Lung (tissue), 12 donors: Measurements from ENCODE around the gene SLC7A9. TPM values are rescaled to one million over a fixed set of nuclear protein-coding genes. Genes with fewer than 3 reads are reported as not detected.
"Not testable (repeated sequence)": the region's sequence is repeated elsewhere in the genome, so short reads cannot be mapped to it uniquely, and the experiment has no call there.

Experiments used
- ATAC-seq: fragments of 200-7000 bp; cut with Tn5 transposase; one replicate; pipeline ENCODE4 v1.9.1; 2020; ENCODE audit warnings: moderate number of reproducible peaks; ENCODE audit not compliant: insufficient read depth, low FRiP score
- DNase-seq, 3 donors: peaks; one replicate each; pipeline ENCODE4 v3.0.0-alpha.2; 2013 to 2017
- H3K27ac ChIP-seq, 2 donors: one replicate each; pipeline ENCODE4 v1.5.1; 2013; ENCODE audit warnings: mild to moderate bottlenecking in 2 of 2, moderate library complexity in 2 of 2, control low read depth in 1 of 2, inconsistent platforms in 1 of 2, low read depth in 1 of 2, low read length in 1 of 2
- H3K27me3 ChIP-seq, 3 donors: one replicate each; pipeline ENCODE4 v1.5.1; 2013; ENCODE audit warnings: low read length in 2 of 3; ENCODE audit not compliant: control insufficient read depth in 3 of 3, insufficient read depth in 3 of 3
- H3K36me3 ChIP-seq, 4 donors: one replicate each; pipeline ENCODE4 v1.5.1; 2013; ENCODE audit warnings: low read length in 4 of 4, mild to moderate bottlenecking in 1 of 4, moderate library complexity in 1 of 4; ENCODE audit not compliant: control insufficient read depth in 4 of 4, insufficient read depth in 4 of 4
- H3K4me1 ChIP-seq, 5 donors: one replicate each; pipeline ENCODE4 v1.5.1; 2013; ENCODE audit warnings: low read length in 5 of 5, mild to moderate bottlenecking in 2 of 5, moderate library complexity in 1 of 5; ENCODE audit not compliant: control insufficient read depth in 5 of 5, insufficient read depth in 5 of 5
- H3K4me3 ChIP-seq: one replicate; pipeline ENCODE4 v1.5.1; 2013; ENCODE audit warnings: mild to moderate bottlenecking, control low read depth, moderate library complexity
- H3K9ac ChIP-seq, 2 donors: one replicate each; pipeline ENCODE4 v1.5.1; 2013; ENCODE audit warnings: low read length in 2 of 2, control low read depth in 1 of 2; ENCODE audit not compliant: insufficient read depth in 1 of 2
- H3K9me3 ChIP-seq, 4 donors: one replicate each; pipeline ENCODE4 v1.5.1; 2013; ENCODE audit warnings: low read length in 3 of 4, mild to moderate bottlenecking in 1 of 4, moderate library complexity in 1 of 4; ENCODE audit not compliant: control insufficient read depth in 4 of 4, insufficient read depth in 3 of 4
- WGBS, 2 donors: extraction: QIAGEN DNeasy Blood & Tissue Kit; methylation state at CpG; one replicate each; pipeline ENCODE4 v1.1.7; 2013; 5-methylcytosine and 5-hydroxymethylcytosine counted together
- polyA plus RNA-seq, 2 donors: library from polyadenylated mRNA; stranded (reverse); fragments of 200-250 nt; gene quantifications; one replicate each; pipeline ENCODE4 v1.2.1, GENCODE V29; 2013
- total RNA-seq, 2 donors: library from RNA; depleted of rRNA in 1 of 2; stranded (reverse); fragments of >200 nt in 1 of 2; gene quantifications; one replicate each; pipeline ENCODE4 v1.2.1, GENCODE V29; 2014 to 2021
- TF ChIP-seq, protein P1 (sequence below): IDR thresholded peaks from 2 replicates; pipeline ENCODE4 v1.5.1; 2012; ENCODE audit warnings: mild to moderate bottlenecking; ENCODE audit errors: control extremely low read depth, extremely low read depth
- donor health status: control.
- donor health status: control.
- donor health status: Bipolar disorder and iron deficiency.
- donor health status: healthy.
- donor health status: DM: yes; HTN: yes; CAD: no.

Gene SLC7A9
- total and polyA plus RNA-seq, 4 donors: 0.06 to 0.37 (median 0.28) TPM

DNA sequence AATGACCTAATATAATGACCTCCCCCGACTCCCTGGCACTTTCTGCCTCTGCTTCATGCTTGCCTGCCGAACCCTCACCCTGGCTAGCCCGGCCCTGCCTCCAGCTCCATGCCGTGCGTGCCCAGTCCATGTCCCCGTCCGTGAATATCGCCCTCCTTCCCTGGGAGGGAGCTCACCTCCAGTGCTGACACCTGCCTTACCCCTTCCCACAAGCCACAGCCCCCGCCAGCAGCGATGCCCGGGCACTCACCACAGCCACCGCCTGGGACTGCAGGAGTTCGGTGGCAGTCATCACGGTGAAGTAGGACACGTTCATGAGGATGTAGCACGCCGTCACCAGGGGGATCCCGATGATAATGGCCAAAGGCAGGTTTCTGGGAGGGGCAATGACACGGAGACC lies 10.0 kb downstream of the SLC7A9 start:
- Histone ChIP-seq H3K27ac (no peak overlapping the region), H3K9ac (no peak overlapping the region), H3K9me3 (no peaks in the 10 kb centered on the region), H3K4me1 (no peaks in the 10 kb centered on the region), H3K36me3 (no peaks in the 10 kb centered on the region), H3K4me3 (no peak overlapping the region), H3K27me3 (no peaks in the 10 kb centered on the region)
- TF ChIP-seq, protein P1, sequence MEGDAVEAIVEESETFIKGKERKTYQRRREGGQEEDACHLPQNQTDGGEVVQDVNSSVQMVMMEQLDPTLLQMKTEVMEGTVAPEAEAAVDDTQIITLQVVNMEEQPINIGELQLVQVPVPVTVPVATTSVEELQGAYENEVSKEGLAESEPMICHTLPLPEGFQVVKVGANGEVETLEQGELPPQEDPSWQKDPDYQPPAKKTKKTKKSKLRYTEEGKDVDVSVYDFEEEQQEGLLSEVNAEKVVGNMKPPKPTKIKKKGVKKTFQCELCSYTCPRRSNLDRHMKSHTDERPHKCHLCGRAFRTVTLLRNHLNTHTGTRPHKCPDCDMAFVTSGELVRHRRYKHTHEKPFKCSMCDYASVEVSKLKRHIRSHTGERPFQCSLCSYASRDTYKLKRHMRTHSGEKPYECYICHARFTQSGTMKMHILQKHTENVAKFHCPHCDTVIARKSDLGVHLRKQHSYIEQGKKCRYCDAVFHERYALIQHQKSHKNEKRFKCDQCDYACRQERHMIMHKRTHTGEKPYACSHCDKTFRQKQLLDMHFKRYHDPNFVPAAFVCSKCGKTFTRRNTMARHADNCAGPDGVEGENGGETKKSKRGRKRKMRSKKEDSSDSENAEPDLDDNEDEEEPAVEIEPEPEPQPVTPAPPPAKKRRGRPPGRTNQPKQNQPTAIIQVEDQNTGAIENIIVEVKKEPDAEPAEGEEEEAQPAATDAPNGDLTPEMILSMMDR: no peak
- 96 to 97% methylated on average over 19 of the region's 19 CpGs for WGBS, 2 donors
- DNase-seq (no peak), ATAC-seq (no peak)

DNA sequence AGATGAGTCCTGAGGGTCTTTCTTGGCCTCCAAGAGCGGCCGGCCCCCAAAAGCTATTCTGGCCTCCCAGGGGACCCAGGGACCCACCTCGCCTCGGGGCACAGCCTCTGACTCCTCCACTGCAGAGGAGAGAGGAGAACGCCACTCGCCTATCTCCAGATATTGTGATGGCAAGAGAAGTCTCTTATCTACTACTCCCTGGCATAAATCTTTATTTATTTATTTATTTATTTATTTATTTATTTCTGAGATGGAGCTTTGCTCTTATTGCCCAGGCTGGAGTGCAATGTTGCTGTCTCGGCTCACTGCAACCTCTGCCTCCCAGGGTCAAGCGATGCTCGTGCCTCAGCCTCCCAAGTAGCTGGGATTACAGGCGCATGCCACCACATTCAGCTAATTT lies 11.0 kb downstream of the SLC7A9 start:
- no peak for ATAC-seq
- TF ChIP-seq, protein P1: no peak
- DNase-seq: no peak
- H3K27me3 ChIP-seq: no peaks in the 10 kb centered on the region
- H3K36me3 ChIP-seq: no peaks in the 10 kb centered on the region
- H3K27ac ChIP-seq: no peak overlapping the region
- H3K9me3 ChIP-seq: no peaks in the 10 kb centered on the region
- no peaks in the 10 kb centered on the region for H3K4me1 ChIP-seq
- H3K9ac ChIP-seq: no peak overlapping the region
- no peak overlapping the region for H3K4me3 ChIP-seq
- 97% methylated on average over 10 of the region's 10 CpGs for WGBS, 2 donors

DNA sequence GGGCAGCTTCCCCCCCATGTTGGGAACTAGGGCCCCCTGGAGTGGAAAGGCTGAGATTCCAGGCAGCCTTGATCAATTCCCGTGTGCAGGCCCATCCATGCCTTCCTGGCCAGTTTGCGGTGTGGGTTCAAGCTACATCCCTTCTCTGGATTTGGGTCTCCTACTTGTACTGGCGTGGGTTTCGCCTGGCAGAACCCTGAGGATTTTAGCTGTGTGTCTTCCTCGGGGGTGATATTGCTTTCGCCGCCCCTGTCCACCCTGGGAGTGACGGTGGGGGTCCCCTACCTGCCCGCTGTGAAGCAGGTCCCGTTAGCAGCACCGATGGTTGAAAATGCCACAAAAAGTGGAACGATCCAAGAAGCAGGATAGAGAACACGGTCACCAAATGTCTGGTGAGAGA lies 11.4 kb downstream of the SLC7A9 start:
- Histone ChIP-seq H3K9me3 (no peaks in the 10 kb centered on the region), H3K4me3 (no peak overlapping the region), H3K36me3 (no peaks in the 10 kb centered on the region), H3K27me3 (no peaks in the 10 kb centered on the region), H3K4me1 (no peaks in the 10 kb centered on the region), H3K27ac (no peak overlapping the region), H3K9ac (no peak overlapping the region)
- ATAC-seq (no peak), DNase-seq (no peak)
- TF ChIP-seq, protein P1: no peak
- 90 to 91% methylated on average over 13 of the region's 13 CpGs for WGBS, 2 donors

DNA sequence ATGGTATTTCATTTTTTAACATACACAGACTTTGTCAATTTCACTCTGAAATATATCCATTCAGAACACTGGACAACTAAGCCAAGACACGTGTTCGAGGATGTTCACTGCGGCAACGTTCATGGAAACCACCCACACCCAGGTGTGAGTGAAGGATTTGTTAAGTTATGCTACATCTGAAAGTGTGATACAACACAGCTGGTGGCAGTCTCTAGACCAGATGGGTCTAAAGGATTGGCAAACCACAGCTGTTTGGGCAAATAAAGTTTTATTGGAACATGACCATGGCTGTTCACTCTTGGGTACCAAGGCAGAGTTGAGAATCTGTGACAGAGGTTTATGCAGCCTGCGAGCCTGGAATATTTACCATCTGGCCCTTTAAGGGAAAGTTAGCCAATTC lies 12.0 kb downstream of the SLC7A9 start:
- Histone ChIP-seq H3K9ac (no peak overlapping the region), H3K4me1 (no peaks in the 10 kb centered on the region), H3K27ac (no peak overlapping the region), H3K9me3 (no peaks in the 10 kb centered on the region), H3K4me3 (no peak overlapping the region), H3K36me3 (no peaks in the 10 kb centered on the region), H3K27me3 (no peaks in the 10 kb centered on the region)
- TF ChIP-seq, protein P1: no peak
- 88 to 91% methylated on average over 5 of the region's 5 CpGs for WGBS, 2 donors
- DNase-seq (no peak), ATAC-seq (no peak)

DNA sequence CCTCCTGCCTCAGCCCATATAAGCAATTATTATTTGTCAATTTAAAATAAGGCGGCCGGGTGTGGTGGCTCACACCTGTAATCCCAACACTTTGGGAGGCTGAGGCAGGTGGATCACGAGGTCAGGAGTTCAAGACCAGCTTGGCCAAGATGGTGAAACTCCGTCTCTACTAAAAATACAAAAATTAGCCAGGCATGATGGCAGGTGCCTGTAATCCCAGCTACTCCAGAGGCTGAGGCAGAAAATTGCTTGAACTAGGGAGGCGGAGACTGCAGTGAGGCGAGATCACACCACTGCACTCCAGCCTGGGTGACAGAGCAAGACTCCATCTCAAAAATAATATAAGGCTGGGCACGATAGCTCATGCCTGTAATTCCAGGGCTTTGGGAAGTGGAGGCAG lies 12.7 kb downstream of the SLC7A9 start:
- H3K9me3 ChIP-seq, H3K27ac ChIP-seq, H3K4me1 ChIP-seq, DNase-seq, H3K9ac ChIP-seq, H3K27me3 ChIP-seq, H3K36me3 ChIP-seq, H3K4me3 ChIP-seq, ATAC-seq: not testable (repeated sequence)
- WGBS, 2 donors: 94 to 95% methylated on average over 7 of the region's 7 CpGs
